Measurements from ENCODE around the gene ROR2. TPM values are rescaled to one million over a fixed set of nuclear protein-coding genes. Genes with fewer than 3 reads are reported as not detected.

The ROR2 gene
- total RNA-seq (10 to 100 TPM; 12.1 to 32.3 TPM), polyA plus RNA-seq (1 to 10 TPM; 2.7 to 6.3 TPM)
- long read RNA-seq, donor 1, result 0 reads
- long read RNA-seq, donor 2, full-length matches to known transcripts, result 4 of 4 reads
- long read RNA-seq, donor 2, partial matches to known transcripts, result 0 of 4 reads
- long read RNA-seq, donor 2, other reads (novel, unspliced or antisense), result 0 of 4 reads
- long read RNA-seq, donor 3, full-length matches to known transcripts, result 2 of 2 reads
- long read RNA-seq, donor 3, partial matches to known transcripts, result 0 of 2 reads
- long read RNA-seq, donor 3, other reads (novel, unspliced or antisense), result 0 of 2 reads
- long read RNA-seq, donor 4, full-length matches to known transcripts, result 3 of 3 reads
- long read RNA-seq, donor 4, partial matches to known transcripts, result 0 of 3 reads
- long read RNA-seq, donor 4, other reads (novel, unspliced or antisense), result 0 of 3 reads
- long read RNA-seq, donor 5, full-length matches to known transcripts, result 6 of 6 reads
- long read RNA-seq, donor 5, partial matches to known transcripts, result 0 of 6 reads
- long read RNA-seq, donor 5, other reads (novel, unspliced or antisense), result 0 of 6 reads

- peak; percentile 76 for ATAC-seq (ENCODE audit: insufficient read depth, low FRiP score)
- peaks cover 0 to 21% (median 0%) of the 10 kb centered on the region in 3 donors for H3K27me3 ChIP-seq (ENCODE audit: control insufficient read depth in 3 of 3, insufficient read depth in 3 of 3, low read length in 2 of 3)
- peaks cover 0 to 7% (median 1%) of the 10 kb centered on the region in 4 donors for H3K9me3 ChIP-seq (ENCODE audit: control insufficient read depth in 4 of 4, insufficient read depth in 3 of 4, low read length in 3 of 4)
- WGBS, 2 donors, result 1 to 2% methylated on average over 76 to 81 of the region's 81 CpGs
- H3K36me3 ChIP-seq (ENCODE audit: control insufficient read depth in 4 of 4, insufficient read depth in 4 of 4, low read length in 4 of 4), result peaks cover 0 to 3% (median 0%) of the 10 kb centered on the region in 4 donors
- peaks cover 0 to 34% (median 18%) of the 10 kb centered on the region in 5 donors for H3K4me1 ChIP-seq (ENCODE audit: control insufficient read depth in 5 of 5, insufficient read depth in 5 of 5, low read length in 5 of 5)
- H3K4me3 ChIP-seq, result peak within 1 kb of the TSS; percentile 40
- peak within 1 kb of the TSS; percentile 41 to 54 for H3K9ac ChIP-seq (ENCODE audit: insufficient read depth in 1 of 2, low read length in 2 of 2)
- peak; percentile 89 to 94 (median 91) for DNase-seq
- H3K27ac ChIP-seq (ENCODE audit: low read depth in 1 of 2, low read length in 1 of 2), result peak within 1 kb of the TSS in 1 of 2 donors; percentile 52
- no peak for TF ChIP-seq CTCF (IDR thresholded peaks at IDR 0.05; ENCODE audit: control extremely low read depth, extremely low read depth)
Measured at GRCh38 chr9:91949946-91950664, at the start of gene ROR2. TSS of gene ROR2 (minus strand) at chr9:91950228.

GRCh38 chr9:91995000-91995655, 45.1 kb upstream of the ROR2 start:
- DNase-seq (peak in 1 of 3 donors; percentile 4), ATAC-seq (ENCODE audit: insufficient read depth, low FRiP score) (no peak)
- no peak for TF ChIP-seq CTCF (IDR thresholded peaks at IDR 0.05; ENCODE audit: control extremely low read depth, extremely low read depth)

GRCh38 chr9:91994422-91994821, 44.4 kb upstream of the ROR2 start:
- 35 to 45% methylated on average over 4 of the region's 4 CpGs for WGBS, 2 donors
- no peak for ATAC-seq (ENCODE audit: insufficient read depth, low FRiP score)

More at GRCh38 chr9:91995000-91995655, 45.1 kb upstream of the ROR2 start:
- Histone ChIP-seq H3K4me1 (ENCODE audit: control insufficient read depth in 5 of 5, insufficient read depth in 5 of 5, low read length in 5 of 5) (no peaks in the 10 kb centered on the region), H3K36me3 (ENCODE audit: control insufficient read depth in 4 of 4, insufficient read depth in 4 of 4, low read length in 4 of 4) (no peaks in the 10 kb centered on the region), H3K9me3 (ENCODE audit: control insufficient read depth in 4 of 4, insufficient read depth in 3 of 4, low read length in 3 of 4) (no peaks in the 10 kb centered on the region), H3K27ac (ENCODE audit: low read depth in 1 of 2, low read length in 1 of 2) (no peak overlapping the region), H3K27me3 (ENCODE audit: control insufficient read depth in 3 of 3, insufficient read depth in 3 of 3, low read length in 2 of 3) (peaks cover 0 to 3% (median 0%) of the 10 kb centered on the region in 3 donors), H3K4me3 (no peak overlapping the region), H3K9ac (ENCODE audit: insufficient read depth in 1 of 2, low read length in 2 of 2) (no peak overlapping the region)
- WGBS, 2 donors, result 18 to 23% methylated on average over 8 of the region's 8 CpGs

More at GRCh38 chr9:91994422-91994821, 44.4 kb upstream of the ROR2 start:
- no peaks in the 10 kb centered on the region for H3K9me3 ChIP-seq (ENCODE audit: control insufficient read depth in 4 of 4, insufficient read depth in 3 of 4, low read length in 3 of 4)
- no peaks in the 10 kb centered on the region for H3K36me3 ChIP-seq (ENCODE audit: control insufficient read depth in 4 of 4, insufficient read depth in 4 of 4, low read length in 4 of 4)
- no peak overlapping the region for H3K27ac ChIP-seq (ENCODE audit: low read depth in 1 of 2, low read length in 1 of 2)
- H3K9ac ChIP-seq (ENCODE audit: insufficient read depth in 1 of 2, low read length in 2 of 2), result no peak overlapping the region
- no peak overlapping the region for H3K4me3 ChIP-seq
- TF ChIP-seq CTCF (IDR thresholded peaks at IDR 0.05; ENCODE audit: control extremely low read depth, extremely low read depth), result no peak
- H3K27me3 ChIP-seq (ENCODE audit: control insufficient read depth in 3 of 3, insufficient read depth in 3 of 3, low read length in 2 of 3), result peaks cover 0 to 3% (median 0%) of the 10 kb centered on the region in 3 donors
- DNase-seq, result no peak
- no peaks in the 10 kb centered on the region for H3K4me1 ChIP-seq (ENCODE audit: control insufficient read depth in 5 of 5, insufficient read depth in 5 of 5, low read length in 5 of 5)

Data from lung (tissue), 16 donors.